Measurements from ENCODE around the gene DNAJB2.
"Not testable (repeated sequence)": the region's sequence is repeated elsewhere in the genome, so short reads cannot be mapped to it uniquely, and the experiment has no call there.

The DNAJB2 gene

GRCh38 chr2:219302412-219302968 lies 23.3 kb downstream of the DNAJB2 start:
- no peak for TF ChIP-seq CTCF (IDR thresholded peaks at IDR 0.05; ENCODE audit: low read depth, low read length)
- no peak for DNase-seq (ENCODE audit: extremely low read depth, low read depth)

GRCh38 chr2:219304223-219304622 lies 25.1 kb downstream of the DNAJB2 start:
- no peak for DNase-seq (ENCODE audit: extremely low read depth, low read depth)
- TF ChIP-seq CTCF (IDR thresholded peaks at IDR 0.05; ENCODE audit: low read depth, low read length) = no peak

- DNase-seq (ENCODE audit: extremely low read depth, low read depth) = no peak
- TF ChIP-seq CTCF (IDR thresholded peaks at IDR 0.05; ENCODE audit: low read depth, low read length) = no peak
Measured at GRCh38 chr2:219306047-219306446, 26.9 kb downstream of the DNAJB2 start.

- no peak for DNase-seq (ENCODE audit: extremely low read depth, low read depth)
- TF ChIP-seq CTCF (IDR thresholded peaks at IDR 0.05; ENCODE audit: low read depth, low read length) = no peak; the same call in 1 of the 2 replicates
Measured at GRCh38 chr2:219308142-219309101, 29.3 kb downstream of the DNAJB2 start.

- DNase-seq (ENCODE audit: extremely low read depth, low read depth) = no peak
- no peak for TF ChIP-seq CTCF (IDR thresholded peaks at IDR 0.05; ENCODE audit: low read depth, low read length)
Measured at GRCh38 chr2:219309278-219309677, 30.1 kb downstream of the DNAJB2 start, which contains the start of gene PTPRN. TSS of gene PTPRN (minus strand) at chr2:219309401. CDS start at chr2:219309332, 69 bp downstream.

GRCh38 chr2:219312683-219313263 lies 33.6 kb downstream of the DNAJB2 start:
- not testable (repeated sequence) for DNase-seq (ENCODE audit: extremely low read depth, low read depth)

GRCh38 chr2:219314804-219315468 lies 35.8 kb downstream of the DNAJB2 start:
- no peak for DNase-seq (ENCODE audit: extremely low read depth, low read depth)
- TF ChIP-seq CTCF (IDR thresholded peaks at IDR 0.05; ENCODE audit: low read depth, low read length) = no peak
